Measurements from ENCODE around the gene TNFSF18. TPM values are rescaled to one million over a fixed set of nuclear protein-coding genes. Genes with fewer than 3 reads are reported as not detected.

TNFSF18 gene
- total RNA-seq, 1 experiment from 2014 or later, result 4.5 TPM

DNA sequence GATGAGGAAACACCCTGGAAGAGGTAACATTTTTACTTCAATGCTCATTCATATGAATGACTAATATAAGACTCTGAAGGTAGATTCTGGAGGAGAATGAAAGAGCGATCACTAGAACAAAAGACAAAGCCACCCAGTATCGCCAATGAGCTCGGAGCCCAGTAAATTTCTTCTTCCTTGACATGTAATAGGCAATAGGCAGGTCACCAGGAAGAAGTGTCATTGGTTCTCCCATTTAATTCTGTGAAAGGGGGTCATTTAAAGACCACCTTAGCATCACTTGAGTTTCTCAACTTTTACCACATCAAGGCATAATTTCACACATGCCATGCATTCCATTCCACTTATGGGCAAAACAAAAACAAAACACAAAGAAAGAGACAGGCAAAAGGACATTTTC, 7.9 kb downstream of the TNFSF18 start:
- no peak for DNase-seq (ENCODE audit: extremely low read depth, low read depth)

DNA sequence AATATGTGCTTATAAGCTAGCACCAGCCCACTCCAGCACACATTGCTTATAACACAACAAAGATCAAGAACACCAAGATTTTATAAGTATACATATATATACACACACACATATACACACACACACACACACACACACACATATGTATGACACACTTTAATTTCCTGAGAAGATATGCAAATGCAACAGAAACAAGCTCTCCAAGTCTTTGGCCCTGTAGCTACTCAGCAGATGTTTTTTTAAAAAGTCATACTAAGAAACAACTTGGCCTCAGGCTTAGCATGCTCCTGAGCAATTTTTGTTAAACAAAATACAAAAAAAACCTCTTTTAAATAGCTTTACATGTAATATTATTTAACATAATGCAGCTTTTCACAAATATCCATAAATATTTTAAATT, 11.1 kb downstream of the TNFSF18 start:
- DNase-seq (ENCODE audit: extremely low read depth, low read depth), result no peak

DNA sequence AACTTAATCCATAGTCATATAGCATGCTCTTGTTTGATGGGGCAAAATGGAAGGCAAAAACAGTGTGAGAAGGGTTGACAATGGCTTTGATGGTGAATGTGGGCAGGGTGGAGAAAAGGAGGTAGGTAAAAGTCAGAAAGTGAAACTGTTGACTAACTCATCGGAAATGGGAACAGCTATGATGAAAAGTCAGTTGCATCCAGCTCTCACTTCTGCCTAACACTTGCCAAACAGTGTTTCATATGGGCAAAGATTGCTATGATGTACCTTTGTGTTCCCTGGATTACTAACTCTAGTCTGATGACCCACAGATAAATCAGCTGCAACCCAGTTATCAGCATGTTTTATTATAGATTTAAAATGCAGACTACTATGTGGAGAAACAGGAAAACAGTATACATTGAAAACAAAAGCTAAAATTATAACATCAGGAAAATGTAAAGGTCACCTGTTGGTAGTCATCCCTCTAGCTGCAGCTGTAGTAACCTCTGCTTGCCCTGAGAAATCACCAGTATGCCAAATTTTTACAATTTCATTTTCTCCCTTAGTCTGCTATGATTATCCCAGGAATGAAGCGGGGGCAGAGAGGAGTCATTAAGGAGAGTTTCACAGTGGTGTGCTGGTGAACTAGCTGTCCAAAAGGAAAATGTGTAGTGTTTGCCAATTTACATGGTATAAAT, 11.7 kb downstream of the TNFSF18 start:
- no peak for DNase-seq (ENCODE audit: extremely low read depth, low read depth)

DNA sequence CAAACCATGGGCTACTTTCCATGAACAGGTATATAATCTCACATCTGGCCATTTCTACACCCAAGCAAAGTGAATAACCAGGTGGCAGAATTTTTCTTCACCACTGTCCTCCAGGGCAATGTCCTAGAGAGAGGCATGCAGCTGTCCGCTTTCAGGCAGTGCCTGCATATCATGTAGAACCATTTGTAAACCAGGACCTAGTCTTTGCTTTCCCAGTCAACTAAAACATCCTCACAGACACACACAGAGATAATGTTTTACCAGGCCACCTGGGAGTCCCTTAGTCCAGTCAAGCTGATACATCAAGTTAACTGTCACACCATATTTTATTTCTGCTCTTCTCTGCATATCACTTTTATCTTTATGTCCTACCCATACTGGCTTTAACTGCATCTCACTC, 26.2 kb downstream of the TNFSF18 start:
- no peak for DNase-seq (ENCODE audit: extremely low read depth, low read depth)

DNA sequence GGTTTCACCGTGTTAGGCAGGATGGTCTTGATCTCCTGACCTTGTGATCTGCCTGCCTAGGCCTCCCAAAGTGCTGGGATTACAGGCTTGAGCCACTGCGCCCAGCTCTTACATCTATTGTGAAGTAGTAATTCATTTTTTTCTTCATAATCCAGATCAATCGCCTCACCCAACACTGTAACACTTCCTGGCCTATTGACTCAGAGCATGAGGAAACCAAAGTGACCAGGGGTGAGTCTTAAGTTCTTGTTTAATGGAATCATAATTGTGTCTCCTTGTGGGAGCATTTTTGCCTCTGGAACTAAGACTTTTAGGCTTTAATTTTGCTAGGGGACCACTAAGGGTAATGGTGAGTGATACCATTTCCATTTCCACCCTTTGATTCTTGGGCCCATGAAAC, 27.4 kb downstream of the TNFSF18 start:
- no peak for DNase-seq (ENCODE audit: extremely low read depth, low read depth)

DNA sequence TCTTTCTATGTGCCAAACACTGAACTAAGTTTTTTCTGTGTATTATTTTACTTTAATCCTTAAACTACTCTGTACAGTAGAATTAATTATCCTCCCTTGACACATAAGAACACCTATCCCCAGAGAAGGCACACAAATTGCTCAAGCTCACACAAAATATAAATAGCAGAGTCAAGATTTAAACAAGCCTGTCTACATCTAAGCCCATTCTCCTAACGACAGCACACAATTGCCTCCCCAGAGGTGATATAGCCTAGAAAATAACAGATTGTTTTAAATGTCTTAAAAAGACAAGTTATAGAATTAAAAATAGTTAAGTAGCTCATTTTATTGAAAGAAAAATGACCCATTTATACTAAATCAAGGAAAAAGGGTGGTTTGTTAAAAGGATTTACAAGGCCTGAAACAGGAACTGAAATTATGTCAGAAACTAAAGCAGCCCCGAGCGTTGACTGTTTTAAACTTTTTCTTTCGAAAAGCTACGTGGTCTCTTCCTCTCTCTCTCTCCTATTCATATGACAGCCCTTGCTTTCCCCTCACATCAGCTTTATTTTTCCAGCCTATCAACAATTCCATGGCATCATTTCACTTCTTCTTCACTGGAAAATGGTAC, 30.5 kb downstream of the TNFSF18 start:
- DNase-seq (ENCODE audit: extremely low read depth, low read depth), result no peak

DNA sequence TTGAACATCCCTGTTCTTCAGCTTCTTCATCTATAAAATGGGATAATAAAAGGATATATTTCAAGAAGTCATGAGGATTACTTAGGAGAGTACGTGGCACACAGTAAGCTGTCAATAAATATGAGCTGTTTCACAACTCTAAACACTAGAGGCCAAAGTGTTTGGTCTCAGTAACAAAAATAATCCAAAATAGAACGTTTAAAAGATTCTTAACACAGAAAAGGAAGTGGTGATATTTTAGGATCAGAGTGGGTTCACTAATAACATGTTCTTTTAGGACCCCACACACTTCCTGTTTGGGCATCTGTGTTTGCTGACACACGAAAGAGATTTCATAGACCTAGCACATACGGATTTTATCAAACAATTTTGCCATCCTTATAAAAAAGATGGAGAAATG, 32.9 kb downstream of the TNFSF18 start:
- no peak for DNase-seq (ENCODE audit: extremely low read depth, low read depth)

DNA sequence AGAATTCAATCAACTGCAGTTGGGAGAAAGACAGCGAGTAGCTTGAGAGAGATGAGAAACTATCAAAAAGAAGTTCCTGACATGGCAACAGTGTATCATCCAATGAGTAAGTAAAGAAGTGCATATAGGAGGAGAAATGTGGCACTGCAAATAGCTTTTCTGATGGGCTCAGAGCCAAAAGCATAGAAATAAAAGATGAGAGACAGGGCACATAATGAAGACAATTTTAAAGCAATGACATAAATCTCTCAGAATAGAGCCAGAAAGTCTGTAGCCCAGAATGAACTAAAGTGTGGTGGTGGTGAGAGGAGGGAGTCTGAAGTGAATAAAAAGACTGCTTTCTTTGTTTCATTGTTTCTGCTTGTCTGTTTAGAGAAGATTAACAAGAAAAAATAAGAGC, 34.3 kb downstream of the TNFSF18 start:
- no peak for DNase-seq (ENCODE audit: extremely low read depth, low read depth)

DNA sequence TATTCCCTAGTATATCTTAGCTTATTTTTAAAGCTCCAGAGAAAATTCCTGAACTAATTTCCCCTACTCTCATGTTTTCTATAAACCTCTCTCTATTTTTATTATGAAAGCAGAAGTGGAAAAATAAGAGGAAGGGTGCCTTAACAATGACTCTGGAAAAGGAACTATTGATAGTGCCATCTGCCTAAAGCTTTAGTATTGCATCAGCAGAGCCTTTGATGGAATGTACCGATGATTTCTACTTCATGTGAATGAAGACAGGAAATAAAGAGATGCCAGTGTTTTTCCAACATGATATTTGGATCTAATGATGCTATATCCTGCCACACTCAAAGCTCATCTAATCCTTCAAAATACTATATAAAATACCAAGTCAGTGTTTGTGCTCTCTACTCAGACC, 35.1 kb downstream of the TNFSF18 start:
- DNase-seq (ENCODE audit: extremely low read depth, low read depth), result no peak

DNA sequence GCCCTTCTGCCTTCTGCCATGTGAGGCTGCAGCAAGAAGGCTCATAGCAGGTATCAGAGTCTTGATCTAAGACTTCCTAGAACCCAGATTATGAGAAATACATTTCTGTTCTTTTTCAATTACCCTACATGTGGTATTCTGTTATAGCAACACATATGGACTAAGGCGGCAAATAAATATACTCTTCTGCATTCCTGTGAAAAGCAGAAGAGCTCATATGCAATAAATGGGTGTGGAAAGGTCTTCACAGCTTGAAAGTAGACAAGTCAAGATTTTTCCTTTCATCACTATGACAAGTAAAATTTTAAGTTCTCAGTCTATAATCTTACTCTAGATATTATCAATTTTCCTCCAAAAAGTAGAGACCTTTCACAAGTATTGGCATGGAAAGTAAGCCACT, 36.6 kb downstream of the TNFSF18 start:
- DNase-seq (ENCODE audit: extremely low read depth, low read depth), result no peak

DNA sequence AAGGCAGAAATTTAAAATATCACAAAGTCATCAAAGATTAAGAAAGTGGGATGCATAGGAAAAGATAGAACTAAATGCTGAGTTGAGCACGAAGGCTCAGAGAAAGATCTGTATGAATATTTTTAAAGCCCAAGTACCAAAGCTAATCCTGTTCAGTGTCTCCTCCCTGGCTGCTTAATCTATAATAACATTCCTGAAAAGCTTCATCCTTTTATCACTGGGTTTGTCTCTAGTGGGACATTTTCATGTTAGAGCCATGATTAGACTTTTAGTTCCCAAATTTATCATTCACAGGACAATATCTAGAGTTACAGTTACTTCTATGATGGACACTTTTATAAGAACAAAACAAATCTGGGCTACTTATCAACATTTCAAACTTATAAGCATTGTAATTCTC, 38.6 kb downstream of the TNFSF18 start:
- DNase-seq (ENCODE audit: extremely low read depth, low read depth), result no peak

DNA sequence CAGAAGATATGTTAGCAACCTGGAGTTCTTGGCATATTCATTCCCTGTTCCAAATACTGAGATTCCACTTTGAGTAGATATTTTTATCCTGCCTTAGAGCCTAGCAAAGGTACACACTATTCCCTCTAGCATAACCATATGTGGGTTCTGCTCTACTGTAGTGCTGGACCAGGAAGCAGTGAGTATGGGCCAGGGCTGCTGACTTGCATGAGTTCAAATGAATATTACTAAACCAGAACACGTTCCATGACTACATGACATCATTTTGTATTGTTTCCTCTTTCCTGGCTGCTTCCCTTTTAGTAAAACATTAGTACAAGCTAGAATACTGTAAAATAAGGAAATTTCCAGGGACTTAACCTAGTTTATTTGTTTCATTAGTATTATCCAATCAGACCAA, 41.1 kb downstream of the TNFSF18 start:
- no peak for DNase-seq (ENCODE audit: extremely low read depth, low read depth)

DNA sequence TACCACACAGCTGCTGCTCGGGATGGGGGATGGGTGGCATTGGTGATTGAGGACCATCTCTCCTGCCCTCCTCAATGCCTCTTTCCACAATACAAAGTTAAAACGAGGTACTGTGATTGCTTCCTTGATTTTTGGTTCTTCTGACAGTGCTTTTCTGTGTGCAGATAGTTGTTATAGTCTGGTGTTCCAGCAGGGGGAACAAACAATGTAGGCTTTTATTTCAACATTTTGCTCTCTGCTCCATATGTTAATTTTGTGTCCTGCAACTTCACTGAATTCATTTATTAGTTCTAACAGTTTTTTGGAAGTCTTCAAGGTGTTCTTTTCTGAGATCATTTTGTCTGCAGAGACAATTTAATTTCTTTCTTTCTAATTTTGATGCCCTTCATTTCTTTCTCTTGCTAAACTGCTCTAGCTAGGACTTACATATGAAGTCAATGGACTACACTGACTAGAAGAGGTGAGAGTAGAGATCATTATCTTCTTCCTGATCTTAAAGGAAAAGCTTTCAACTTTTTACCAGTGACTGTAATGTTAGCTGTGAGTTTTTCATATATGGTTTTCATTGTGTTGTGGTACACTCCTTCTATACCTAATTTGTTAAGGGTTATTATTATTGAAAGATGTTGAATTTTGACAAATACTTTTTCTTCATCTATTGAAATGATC, 45.4 kb downstream of the TNFSF18 start:
- DNase-seq (ENCODE audit: extremely low read depth, low read depth), result no peak

DNA sequence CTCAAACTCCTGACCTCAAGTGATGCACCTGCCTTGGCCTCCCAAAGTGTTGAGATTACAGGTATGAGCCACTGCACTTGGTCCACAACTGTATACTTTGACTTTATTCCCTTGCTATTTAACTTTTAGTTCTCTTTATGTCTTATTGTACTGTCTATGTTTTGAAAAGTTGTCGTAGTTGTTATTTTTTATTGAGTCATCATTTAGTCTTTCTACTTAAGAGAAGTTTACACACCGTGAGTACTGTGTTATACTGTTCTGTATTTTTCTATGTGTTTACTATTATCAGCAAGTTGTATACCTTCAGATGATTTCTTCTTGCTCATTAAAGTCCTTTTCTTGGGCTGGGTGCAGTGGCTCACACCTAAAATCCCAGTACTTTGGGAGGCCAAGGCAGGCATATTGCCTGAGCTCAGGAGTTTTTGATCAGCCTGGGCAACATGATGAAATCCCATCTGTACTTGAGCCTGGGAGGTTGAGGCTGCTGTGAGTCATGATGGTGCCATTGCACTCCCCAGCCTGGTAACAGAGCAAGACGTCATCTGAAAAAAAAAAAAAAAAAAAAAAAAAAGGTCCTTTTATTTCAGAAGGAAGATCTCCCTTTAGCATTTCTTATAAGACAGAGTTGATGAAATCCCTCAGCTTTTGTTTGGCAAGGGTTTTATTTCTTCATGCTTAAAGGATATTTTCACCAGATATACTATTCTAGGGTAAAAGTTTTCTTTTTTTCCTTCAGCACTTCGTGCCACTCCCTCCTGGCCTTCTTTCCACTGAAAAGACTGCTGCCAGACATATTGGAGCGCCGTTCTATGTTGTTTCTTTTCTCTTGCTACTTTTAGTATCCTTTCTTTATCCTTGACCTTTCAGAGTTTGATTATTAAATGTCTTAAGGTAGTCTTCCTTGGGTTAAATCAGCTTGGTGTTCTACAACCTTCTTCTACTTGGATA, 47.6 kb downstream of the TNFSF18 start:
- DNase-seq (ENCODE audit: extremely low read depth, low read depth), result peak; percentile 25

DNA sequence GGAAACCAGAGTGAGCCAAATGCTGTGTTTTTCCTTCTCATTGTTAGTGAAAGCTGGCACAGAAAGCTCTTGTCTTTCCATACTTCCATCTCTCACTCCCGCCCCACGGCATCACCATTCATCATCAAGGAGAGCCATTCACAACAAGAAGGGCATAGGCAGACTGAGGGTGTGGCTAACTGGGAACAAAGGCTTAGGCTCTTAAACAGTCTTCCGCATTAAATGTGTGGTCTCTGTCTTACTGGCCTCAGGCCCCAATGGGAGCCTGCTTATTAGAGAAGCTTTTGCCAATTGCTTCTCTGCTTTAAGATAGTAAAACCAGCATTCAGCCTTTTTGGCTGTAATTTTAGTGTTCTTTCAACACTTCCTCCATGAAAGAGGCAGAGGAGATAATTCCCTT, 51.4 kb downstream of the TNFSF18 start:
- no peak for DNase-seq (ENCODE audit: extremely low read depth, low read depth)

DNA sequence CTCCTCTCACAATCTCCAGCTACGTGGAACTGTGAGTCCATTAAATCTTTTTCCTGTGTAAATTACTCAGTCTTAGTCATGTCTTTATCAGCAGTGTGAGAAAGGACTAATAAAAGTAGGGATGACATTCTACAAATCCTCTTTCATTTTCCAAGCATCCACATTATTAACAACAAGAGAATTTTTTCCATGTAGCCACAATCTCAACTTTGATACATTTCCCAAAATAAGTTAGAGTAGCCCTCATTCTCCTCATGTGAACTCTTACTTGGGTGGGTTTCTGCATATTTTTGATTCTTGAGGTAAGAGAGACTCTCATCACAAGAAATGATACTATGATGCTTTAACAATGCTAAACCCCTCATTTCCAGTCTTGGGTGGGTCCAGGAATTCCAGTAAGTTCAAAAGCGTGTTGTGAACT, 52.8 kb downstream of the TNFSF18 start:
- DNase-seq (ENCODE audit: extremely low read depth, low read depth), result no peak

DNA sequence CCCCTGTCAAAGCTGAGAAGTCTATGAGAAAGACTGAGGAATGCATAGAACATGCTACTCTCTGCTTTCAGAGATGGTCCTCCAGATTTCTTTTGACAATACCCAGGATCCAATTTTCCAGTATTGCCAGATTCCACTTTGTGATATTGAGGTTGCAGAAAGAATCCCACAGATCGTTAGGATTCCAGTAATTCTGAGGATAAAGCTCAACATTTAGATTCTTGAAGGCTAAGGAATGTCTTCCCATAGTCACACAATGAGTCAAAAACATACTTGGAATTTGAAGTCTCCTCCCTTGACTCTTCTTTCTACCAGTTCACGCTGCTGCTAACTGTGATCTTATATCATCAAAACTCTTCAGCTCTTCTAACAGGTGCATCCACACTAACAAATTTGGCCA, 57.1 kb downstream of the TNFSF18 start:
- no peak for DNase-seq (ENCODE audit: extremely low read depth, low read depth)

DNA sequence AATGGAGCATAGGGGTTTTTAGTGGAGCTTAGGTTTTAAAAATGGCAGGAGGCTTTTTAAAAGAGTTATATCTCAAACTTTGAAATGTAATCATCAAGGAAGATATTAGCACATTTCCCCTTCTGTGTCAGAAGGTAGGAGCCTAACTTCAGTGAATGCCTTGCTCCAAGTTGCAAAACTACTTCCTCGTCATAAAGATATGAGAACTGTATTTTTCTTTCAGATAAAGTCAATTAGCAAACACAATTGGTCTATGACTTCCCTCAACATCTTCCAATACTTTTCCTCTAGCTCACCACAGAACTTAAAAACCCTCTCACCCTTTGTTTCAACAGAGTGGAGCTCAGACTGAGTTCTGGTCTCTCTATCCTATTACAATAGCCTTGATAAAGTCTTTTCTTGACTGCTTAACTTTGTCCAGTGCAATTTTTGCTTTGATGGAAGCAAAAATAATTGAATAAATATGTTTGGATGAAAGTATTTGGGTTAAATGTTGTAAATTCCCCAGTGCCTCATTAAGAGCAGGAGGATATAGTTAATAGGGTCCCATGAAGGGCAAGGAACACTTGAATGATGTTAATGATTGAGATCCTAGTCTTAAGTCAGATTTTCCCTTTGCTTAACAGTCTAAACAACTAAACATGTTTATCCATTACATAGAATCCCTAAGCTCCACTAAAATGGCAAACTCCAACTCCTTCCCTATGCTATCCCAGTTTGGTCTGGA, 58.9 kb downstream of the TNFSF18 start:
- DNase-seq (ENCODE audit: extremely low read depth, low read depth), result no peak

DNA sequence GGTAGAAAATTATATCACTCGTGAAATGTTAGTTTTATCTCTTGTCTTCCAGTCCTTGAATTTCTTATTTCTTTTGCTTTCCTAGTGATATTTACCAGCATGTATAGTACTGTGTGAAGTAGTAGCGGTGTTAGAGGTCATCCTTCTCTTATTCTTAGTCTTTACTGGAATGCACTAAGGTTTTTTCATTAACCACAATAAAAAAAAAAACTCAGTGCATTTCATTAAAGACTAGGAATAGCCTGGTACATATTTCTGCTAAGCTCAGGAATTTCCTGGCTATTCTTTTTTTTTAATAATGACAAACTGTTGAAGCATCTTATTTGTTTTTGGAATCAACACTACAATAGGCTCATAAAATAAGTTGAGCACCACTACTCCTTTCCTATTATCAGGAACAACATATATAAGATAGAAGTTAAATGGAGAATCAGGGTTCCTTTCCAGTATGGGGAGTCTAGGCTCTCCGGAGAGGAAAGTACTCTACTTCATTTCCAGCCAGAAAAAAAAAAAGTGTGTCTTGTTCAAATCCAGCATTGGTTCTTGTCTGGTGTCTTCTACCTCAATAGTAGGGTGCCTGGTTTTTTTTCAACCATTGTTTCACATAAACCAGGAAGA, 60.0 kb downstream of the TNFSF18 start:
- DNase-seq (ENCODE audit: extremely low read depth, low read depth), result no peak
